ENCODE results near the gene ICE1. TPM values are rescaled to one million over a fixed set of nuclear protein-coding genes. Genes with fewer than 3 reads are reported as not detected.
A peak's percentile ranks its signal among the peaks of the same experiment; 100 is the strongest.

The ICE1 gene
- total RNA-seq, 1 donor from 2014 or later: 36.4 TPM

DNA sequence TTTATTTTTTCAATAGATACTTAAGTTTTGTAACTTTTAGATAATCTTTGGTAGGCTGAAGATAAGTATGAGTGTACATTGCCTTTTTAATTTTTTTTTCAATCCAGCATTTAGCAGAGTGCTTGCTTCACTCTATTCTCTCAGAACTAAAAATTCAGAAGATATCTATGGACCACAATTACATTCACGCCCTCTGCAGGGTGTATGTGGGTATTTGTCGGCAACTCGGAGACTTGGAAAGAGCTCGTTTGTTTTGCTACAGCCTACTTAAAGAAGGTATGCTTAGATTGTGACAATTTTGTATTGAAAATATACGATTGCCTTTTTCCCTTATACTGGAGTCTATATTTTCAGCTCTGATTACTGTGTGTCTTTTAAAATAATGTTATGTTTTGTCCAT, 43.8 kb downstream of the ICE1 start:
- Mint-ChIP-seq H3K27me3 (ENCODE audit: low read depth) (no peaks in the 10 kb centered on the region), H3K27ac (ENCODE audit: unreplicated experiment) (no peak overlapping the region), H3K36me3 (ENCODE audit: low read depth) (peaks cover 34% of the 10 kb centered on the region), H3K4me3 (ENCODE audit: unreplicated experiment) (no peak overlapping the region), H3K4me1 (ENCODE audit: low read depth) (peaks cover 4% of the 10 kb centered on the region), H3K9me3 (ENCODE audit: low read depth) (no peaks in the 10 kb centered on the region)
- DNase-seq (ENCODE audit: low spot score): no peak
- TF ChIP-seq, protein P1, sequence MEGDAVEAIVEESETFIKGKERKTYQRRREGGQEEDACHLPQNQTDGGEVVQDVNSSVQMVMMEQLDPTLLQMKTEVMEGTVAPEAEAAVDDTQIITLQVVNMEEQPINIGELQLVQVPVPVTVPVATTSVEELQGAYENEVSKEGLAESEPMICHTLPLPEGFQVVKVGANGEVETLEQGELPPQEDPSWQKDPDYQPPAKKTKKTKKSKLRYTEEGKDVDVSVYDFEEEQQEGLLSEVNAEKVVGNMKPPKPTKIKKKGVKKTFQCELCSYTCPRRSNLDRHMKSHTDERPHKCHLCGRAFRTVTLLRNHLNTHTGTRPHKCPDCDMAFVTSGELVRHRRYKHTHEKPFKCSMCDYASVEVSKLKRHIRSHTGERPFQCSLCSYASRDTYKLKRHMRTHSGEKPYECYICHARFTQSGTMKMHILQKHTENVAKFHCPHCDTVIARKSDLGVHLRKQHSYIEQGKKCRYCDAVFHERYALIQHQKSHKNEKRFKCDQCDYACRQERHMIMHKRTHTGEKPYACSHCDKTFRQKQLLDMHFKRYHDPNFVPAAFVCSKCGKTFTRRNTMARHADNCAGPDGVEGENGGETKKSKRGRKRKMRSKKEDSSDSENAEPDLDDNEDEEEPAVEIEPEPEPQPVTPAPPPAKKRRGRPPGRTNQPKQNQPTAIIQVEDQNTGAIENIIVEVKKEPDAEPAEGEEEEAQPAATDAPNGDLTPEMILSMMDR (IDR thresholded peaks at IDR 0.05): peak; percentile 29

DNA sequence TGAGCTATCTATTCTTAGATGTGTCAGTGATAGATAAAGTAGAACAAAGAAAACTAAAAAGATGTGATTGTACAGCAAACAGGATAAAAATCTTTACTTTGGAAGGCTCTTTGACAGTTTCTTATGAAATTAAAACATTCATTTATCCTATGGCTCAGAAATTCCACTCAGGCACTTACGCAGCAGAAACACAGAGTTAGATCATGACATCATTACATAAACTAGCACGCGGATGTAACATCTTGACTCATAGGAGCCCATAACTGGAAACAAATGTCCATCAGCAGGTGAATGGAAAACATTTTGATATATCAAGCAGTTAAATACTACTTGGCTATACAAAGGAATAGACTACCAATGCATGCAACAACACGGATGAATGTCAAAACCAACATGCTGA, 45.3 kb downstream of the ICE1 start:
- TF ChIP-seq, protein P1 (IDR thresholded peaks at IDR 0.05): no peak
- peaks cover 4% of the 10 kb centered on the region for H3K4me1 Mint-ChIP-seq (ENCODE audit: low read depth)
- DNase-seq (ENCODE audit: low spot score): no peak
- no peak overlapping the region for H3K4me3 Mint-ChIP-seq (ENCODE audit: unreplicated experiment)
- no peaks in the 10 kb centered on the region for H3K27me3 Mint-ChIP-seq (ENCODE audit: low read depth)
- no peak overlapping the region for H3K27ac Mint-ChIP-seq (ENCODE audit: unreplicated experiment)
- H3K9me3 Mint-ChIP-seq (ENCODE audit: low read depth): no peaks in the 10 kb centered on the region
- peaks cover 20% of the 10 kb centered on the region for H3K36me3 Mint-ChIP-seq (ENCODE audit: low read depth)

DNA sequence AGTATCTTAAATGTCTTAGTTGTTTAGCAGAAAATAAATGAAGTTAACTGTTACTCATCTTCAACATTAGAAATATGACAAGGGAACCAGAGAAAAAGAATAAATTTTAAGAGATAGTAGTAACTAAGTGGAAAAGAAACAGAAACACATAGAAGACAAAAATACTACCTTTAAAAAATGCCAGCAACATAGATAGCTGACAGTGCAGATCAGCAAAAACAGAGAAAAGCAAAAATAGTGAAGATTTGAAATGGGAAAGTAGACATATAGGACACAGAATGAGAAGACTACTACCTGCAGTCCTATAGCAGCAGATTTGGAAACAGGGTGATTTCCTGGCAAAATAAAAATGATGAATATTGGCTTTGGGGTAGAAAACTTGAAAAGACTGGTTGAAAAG, 48.5 kb downstream of the ICE1 start:
- Mint-ChIP-seq H3K36me3 (ENCODE audit: low read depth) (peaks cover 17% of the 10 kb centered on the region), H3K27ac (ENCODE audit: unreplicated experiment) (no peak overlapping the region), H3K27me3 (ENCODE audit: low read depth) (no peaks in the 10 kb centered on the region), H3K4me1 (ENCODE audit: low read depth) (peaks cover 4% of the 10 kb centered on the region), H3K9me3 (ENCODE audit: low read depth) (no peaks in the 10 kb centered on the region), H3K4me3 (ENCODE audit: unreplicated experiment) (no peak overlapping the region)
- DNase-seq (ENCODE audit: low spot score): no peak
- TF ChIP-seq, protein P1 (IDR thresholded peaks at IDR 0.05): no peak

DNA sequence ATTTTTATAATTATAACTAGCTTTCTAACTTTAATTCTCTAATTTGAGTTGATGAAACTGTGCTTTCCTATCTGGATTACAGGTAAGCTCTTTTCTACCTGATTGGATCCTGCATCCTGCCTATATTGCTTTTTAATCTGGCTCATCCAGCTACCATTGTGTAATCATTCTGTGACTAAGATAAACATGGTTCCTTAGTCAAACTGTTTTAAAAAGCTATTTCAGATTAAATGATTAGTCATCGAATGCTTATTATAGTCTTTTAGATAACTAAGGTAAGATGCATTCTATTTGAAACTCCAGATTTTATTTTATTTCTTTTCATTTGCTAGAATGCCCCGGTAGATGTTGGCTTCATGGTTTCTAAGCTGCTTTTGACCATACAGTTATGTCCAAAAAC, 50.7 kb downstream of the ICE1 start:
- no peaks in the 10 kb centered on the region for H3K27me3 Mint-ChIP-seq (ENCODE audit: low read depth)
- TF ChIP-seq, protein P1 (IDR thresholded peaks at IDR 0.05): no peak
- no peak for DNase-seq (ENCODE audit: low spot score)
- H3K9me3 Mint-ChIP-seq (ENCODE audit: low read depth): no peaks in the 10 kb centered on the region
- no peak overlapping the region for H3K27ac Mint-ChIP-seq (ENCODE audit: unreplicated experiment)
- H3K36me3 Mint-ChIP-seq (ENCODE audit: low read depth): peaks cover 27% of the 10 kb centered on the region
- H3K4me3 Mint-ChIP-seq (ENCODE audit: unreplicated experiment): no peak overlapping the region
- no peaks in the 10 kb centered on the region for H3K4me1 Mint-ChIP-seq (ENCODE audit: low read depth)

DNA sequence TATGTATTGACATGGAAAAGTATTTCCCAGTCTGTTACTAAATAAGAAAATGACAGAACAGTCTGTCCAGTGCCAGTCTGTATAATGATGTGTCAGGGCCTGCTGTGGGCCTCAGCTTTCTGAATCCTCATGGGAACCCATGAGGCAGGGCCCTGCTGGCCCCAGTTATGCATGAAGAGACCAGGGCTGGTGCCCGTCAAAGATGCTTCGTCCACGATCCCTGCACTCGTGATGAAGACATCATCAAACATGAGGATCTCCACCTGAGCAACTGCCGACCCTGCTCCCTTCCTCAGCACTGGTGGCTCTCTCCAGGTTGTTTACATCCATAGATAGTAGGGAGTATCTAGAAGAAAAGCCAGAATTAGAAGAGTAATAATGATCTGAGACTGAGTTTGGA, 52.5 kb downstream of the ICE1 start:
- no peak overlapping the region for H3K27ac Mint-ChIP-seq (ENCODE audit: unreplicated experiment)
- H3K9me3 Mint-ChIP-seq (ENCODE audit: low read depth): no peaks in the 10 kb centered on the region
- peaks cover 36% of the 10 kb centered on the region for H3K36me3 Mint-ChIP-seq (ENCODE audit: low read depth)
- H3K27me3 Mint-ChIP-seq (ENCODE audit: low read depth): no peaks in the 10 kb centered on the region
- TF ChIP-seq, protein P1 (IDR thresholded peaks at IDR 0.05): no peak
- H3K4me3 Mint-ChIP-seq (ENCODE audit: unreplicated experiment): no peak overlapping the region
- H3K4me1 Mint-ChIP-seq (ENCODE audit: low read depth): no peaks in the 10 kb centered on the region
- DNase-seq (ENCODE audit: low spot score): no peak

All from chondrocyte (in vitro differentiated cells).